Superior temporal gyrus (tissue), 1 donor: ENCODE measurements around the gene TRNP1.
A peak's percentile ranks its signal among the peaks of the same experiment; 100 is the strongest.
"Not testable (repeated sequence)": the region's sequence is repeated elsewhere in the genome, so short reads cannot be mapped to it uniquely, and the experiment has no call there.

Experiments
- DNase-seq: peaks from one replicate; pipeline ENCODE4 v3.0.0-alpha.2; 2016; ENCODE audit errors: extremely low spot score

Gene TRNP1, protein sequence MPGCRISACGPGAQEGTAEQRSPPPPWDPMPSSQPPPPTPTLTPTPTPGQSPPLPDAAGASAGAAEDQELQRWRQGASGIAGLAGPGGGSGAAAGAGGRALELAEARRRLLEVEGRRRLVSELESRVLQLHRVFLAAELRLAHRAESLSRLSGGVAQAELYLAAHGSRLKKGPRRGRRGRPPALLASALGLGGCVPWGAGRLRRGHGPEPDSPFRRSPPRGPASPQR

DNA sequence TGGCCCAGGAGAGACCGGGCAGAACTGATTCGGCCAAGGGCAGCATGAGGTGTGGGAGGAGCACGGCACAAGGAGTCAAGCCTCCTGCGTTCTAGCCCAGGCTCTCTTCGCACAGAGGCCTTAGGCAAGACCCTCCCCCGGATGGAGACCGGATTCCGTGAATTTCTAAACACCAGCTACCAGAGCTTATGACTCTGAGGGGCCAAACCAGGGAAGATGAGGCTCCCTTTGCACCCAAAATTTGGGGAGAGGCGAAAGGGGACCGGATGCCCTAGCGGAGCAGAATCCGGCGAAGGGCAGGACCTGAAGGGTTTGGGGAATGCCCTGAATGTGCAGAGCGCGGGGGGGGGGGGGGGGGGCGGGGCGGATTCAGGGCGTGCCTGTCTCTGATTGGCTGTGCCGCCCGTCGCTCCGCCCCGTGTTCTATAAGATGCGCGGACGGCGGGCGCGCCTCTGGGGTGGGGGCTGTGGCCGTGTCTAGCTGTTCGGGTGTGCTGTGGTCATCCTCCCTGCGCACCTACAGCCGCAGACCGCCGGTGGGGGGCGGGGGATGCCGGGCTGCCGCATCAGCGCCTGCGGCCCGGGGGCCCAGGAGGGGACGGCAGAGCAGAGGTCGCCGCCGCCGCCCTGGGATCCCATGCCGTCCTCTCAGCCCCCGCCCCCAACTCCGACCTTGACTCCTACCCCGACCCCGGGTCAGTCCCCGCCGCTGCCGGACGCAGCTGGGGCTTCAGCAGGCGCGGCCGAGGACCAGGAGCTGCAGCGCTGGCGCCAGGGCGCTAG lies at the start of gene TRNP1:
TRNP1 (plus strand) TSS at position 456 of the 783 bp plus-strand sequence; CDS start at position 551, 95 bp downstream.
- DNase-seq = peak; percentile 58

- no peak for DNase-seq
Observed at GRCh38 chr1:26945138-26945537, 48.4 kb upstream of the TRNP1 start.

DNA sequence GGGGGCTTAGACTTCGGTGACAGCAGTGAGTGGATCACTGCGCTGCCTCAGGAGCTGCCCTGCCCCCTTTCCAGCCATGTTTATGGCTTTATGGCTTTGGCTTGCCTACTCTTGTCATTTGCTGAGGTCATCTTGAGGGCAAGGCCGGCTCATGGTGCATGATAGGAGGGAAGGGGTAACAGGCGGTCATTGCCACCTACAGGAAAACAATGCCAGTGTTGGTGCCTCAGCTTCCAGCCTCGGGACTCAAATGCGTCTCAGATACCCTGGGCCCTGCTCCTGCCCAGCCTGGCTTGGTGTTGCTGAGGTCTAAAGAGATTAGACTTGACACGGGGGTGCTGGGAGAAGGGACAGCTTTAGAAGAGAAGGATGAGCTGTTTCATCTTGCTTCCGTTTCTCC lies 47.8 kb upstream of the TRNP1 start:
- DNase-seq = no peak

- no peak for DNase-seq
Observed at GRCh38 chr1:26946270-26946669, 47.2 kb upstream of the TRNP1 start.

GRCh38 chr1:26948725-26949057 lies 44.8 kb upstream of the TRNP1 start:
- not testable (repeated sequence) for DNase-seq

- no peak for DNase-seq
Observed at GRCh38 chr1:26949266-26949925, 44.1 kb upstream of the TRNP1 start.

DNA sequence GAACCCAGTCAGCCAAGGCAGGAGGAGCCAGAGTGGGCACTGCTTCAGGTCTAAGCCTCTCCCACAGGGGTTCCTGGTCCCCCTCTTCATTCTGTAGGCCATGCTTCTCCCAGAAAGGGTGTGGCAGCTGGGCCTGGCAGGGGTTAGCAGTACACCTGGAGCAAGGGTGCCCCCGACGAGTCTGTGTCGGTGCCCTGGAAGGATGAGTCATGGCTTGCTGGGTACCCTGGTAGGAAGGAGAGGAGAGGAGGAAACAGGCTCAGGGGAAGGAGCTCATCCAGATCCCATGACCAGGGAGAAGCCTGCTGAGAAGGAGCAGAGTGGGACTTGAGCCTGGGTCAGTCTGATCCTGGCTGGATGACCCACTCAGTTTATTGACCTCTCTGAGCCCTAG lies 43.6 kb upstream of the TRNP1 start:
- no peak for DNase-seq

- DNase-seq = no peak
Observed at GRCh38 chr1:26950602-26951001, 42.9 kb upstream of the TRNP1 start.

DNA sequence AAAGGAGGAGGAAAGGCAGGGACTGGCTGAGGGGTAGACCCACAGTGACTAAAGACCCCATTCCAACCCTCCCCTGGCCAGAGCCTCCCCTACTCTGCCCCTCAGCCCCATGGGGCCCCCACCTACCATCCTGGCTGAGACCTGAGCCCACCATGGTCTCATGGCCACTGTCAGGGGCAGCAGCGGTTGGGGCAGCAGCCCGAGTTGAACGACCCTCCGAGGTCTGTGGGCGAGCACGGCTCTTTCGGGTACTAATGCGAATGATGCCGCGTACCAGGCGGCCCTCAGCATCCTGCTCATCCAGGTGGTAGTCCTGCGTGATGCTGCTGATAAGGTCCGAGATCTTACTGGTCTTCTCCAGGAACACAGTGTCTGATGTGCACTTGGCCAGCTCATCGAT lies 42.3 kb upstream of the TRNP1 start:
- no peak for DNase-seq

GRCh38 chr1:26951821-26952497 lies 41.5 kb upstream of the TRNP1 start:
- no peak for DNase-seq

DNA sequence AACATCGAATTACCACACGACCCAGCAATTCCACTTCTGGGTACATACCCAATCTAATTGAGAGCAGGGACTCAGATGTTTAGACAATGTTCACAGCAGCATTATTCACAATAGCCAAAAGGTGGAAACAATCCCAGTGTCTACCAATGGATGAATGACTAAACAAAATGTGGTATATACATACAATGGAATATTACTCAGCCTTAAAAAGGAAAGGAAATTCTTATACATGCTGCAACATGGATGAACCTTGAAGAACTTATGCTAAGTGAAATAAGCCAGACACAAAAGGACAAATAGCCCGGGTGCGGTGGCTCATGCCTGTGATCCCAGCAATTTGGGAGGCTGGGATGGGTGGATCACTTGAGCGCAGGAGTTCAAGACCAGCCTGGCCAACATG lies 40.1 kb upstream of the TRNP1 start:
- no peak for DNase-seq

GRCh38 chr1:26956321-26956720 lies 37.2 kb upstream of the TRNP1 start:
- no peak for DNase-seq

- no peak for DNase-seq
Observed at GRCh38 chr1:26957306-26957705, 36.2 kb upstream of the TRNP1 start.

DNA sequence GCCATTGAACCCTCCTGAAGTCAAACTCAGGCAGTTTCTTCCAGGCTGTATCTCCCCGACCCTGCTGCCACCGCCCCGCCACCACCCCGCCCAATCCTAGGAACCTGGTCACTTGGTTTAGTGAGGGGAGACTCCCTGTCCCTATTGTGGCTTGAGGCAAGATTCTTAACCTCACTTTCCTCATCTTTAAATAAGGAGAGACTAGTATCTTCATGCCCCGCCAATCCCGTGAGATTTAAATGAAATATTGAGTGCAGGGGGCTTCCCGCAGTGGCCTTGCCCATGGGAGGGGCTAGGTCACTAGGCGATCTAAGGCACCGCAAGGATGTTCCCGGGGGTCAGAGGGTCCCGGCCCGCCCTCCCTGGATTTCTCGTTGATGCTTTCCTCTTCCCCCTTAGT lies 34.2 kb upstream of the TRNP1 start:
- no peak for DNase-seq

DNA sequence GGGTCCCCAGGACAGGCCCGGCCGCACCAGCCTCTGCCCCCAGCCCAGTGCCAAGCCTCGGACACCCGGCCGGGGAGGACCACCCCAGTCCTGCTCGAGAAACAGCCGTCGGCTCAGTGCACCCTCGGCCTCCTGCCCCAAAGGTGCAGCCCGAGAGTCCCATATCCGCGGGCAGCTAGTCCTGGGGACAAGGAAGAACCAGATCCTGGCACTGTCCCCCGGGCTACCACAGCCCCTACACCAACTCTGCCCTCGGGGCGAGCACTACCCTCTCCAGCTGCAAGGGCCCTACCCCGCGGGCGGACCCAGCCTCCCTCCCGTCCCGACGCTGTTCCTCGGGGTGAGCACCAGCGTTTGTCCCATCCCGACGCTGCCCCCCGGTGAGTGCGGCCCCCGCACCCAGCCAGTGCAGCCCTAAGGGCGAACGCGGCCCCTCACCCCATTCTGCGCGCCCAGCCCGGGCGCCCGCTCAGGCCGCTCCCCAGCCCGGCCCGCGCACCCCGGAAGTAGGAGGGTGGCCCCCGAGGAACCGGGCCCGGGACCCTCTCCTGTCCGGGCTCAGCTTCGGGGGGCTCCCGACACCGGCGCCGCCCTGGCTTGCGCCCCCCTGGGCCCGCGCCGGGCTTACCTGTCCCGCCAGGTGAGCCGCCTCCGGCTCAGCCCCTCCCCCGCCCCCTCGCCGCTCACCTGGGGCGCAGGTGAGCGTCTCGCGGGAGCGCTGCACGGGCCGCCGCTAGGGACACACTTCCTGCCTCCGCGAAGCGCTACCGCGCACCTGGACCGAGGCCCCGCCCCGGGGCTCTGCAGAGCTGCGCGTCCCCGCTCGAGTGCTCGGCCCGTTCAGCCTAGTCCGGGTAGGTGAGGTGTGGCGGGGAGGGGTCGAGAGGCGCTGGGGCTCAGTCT lies 33.5 kb upstream of the TRNP1 start, which contains the start of gene KDF1:
KDF1 (minus strand) TSS at position 747 of the 903 bp plus-strand sequence. CDS start 8,088 bp downstream, outside the sequence.
- DNase-seq = no peak

DNA sequence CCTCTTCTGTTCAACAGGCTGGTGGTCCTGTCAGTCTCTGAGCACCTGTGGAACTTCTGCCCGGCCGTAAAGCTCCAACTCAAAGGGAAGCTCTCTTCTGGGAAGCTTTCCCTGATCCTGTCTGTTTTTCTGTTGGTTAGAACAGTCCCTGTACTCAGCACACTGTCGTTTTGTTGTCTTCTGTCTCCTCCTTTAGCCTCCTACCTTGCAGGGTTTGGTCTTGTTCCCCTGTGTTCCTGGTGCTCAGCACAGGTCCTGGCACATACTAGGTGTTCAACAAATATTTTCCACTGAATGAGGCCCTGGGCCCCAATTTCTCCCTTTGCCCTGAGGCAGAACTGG lies 32.9 kb upstream of the TRNP1 start:
- no peak for DNase-seq

GRCh38 chr1:26961826-26962225 lies 31.7 kb upstream of the TRNP1 start:
- peak; percentile 68 for DNase-seq

- no peak for DNase-seq
Observed at GRCh38 chr1:26965213-26965612, 28.3 kb upstream of the TRNP1 start.

DNA sequence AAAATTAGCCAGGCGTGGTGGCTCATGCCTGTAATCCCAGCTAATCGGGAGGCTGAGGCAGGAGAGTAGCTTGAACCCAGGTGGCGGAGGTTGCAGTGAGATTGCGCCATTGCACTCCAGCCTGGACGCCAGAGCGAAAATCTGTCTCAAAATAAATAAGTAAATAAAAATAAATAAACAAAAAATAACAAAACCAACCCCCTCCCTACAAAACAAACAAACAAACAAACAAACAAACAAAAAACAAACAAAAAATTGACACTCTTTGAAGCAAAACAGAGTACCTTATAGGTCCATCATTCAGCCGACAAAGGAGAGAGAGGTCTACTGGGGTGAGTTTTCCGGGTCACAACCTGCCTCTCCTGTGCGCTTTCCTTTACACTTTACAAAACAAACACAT lies 27.9 kb upstream of the TRNP1 start:
- DNase-seq = no peak

DNA sequence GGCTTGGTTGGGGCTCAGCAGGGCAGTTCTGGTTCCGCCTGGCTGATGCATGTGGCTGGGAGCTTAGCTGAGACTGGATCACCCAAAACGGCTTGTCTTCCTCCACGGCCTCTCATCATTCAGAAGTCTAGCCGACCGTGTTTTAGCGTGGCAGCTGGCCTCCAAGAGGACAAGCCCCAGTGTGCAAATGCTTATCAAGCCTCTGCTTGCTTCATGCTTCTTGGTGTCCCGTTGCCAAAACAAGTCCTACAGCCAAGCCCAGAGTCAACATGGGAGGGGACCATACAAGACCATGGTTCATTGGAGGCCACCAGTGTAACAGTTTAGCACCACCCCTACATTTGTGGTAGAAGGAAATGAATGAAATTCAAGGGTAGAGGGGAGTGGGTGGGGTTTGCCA lies 22.7 kb upstream of the TRNP1 start:
- no peak for DNase-seq

DNA sequence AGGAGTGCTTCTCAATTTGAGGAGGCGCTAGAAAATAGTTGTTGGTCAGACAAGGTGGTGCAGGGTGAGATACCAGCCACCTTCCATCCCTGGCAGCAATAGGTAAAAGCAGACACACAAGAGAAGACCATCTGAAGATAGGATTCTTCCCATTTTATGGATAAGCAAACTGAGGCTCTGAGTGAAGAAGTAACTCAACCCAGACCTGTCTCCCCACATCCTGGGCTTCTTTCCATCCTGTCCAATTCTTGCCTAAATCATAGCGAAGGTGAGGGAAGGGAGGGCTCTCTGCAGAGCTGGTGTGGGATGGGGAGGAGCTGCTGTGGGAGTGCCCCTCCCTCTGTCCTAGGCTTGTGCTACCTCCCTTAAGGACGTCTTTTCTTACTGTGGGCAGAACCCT lies 21.9 kb upstream of the TRNP1 start:
- no peak for DNase-seq
